ENCODE data around the gene TCF4.

Gene TCF4

GRCh38 chr18:55256929-55257289 is 331.1 kb downstream of the TCF4 start:
- DNase-seq (ENCODE audit: low read depth) = no peak

GRCh38 chr18:55256226-55256928 is 331.6 kb downstream of the TCF4 start:
- no peak for DNase-seq (ENCODE audit: low read depth)

DNA sequence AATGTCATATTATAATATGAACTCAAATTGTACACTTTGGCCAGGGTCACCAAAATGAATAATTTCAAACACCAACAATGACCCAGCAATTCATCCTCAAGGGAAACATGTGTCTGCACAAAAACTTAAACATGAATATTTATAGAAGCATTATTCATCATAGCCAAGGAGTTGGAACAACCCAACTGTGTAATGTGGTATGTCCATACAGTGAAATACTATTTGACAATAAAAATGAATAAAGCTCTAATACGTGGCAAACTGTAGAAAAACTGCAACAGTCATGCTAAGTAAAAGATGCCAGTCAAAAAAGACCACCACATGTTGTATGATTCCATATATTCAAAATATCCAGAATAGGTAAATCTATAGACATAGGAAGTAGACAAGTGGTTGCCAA is 334.2 kb downstream of the TCF4 start:
- no peak for DNase-seq (ENCODE audit: low read depth)

- no peak for DNase-seq (ENCODE audit: low read depth)
Observed at GRCh38 chr18:55252901-55253300, 335.1 kb downstream of the TCF4 start.

GRCh38 chr18:55252053-55252675 is 335.8 kb downstream of the TCF4 start:
- no peak for DNase-seq (ENCODE audit: low read depth)

DNA sequence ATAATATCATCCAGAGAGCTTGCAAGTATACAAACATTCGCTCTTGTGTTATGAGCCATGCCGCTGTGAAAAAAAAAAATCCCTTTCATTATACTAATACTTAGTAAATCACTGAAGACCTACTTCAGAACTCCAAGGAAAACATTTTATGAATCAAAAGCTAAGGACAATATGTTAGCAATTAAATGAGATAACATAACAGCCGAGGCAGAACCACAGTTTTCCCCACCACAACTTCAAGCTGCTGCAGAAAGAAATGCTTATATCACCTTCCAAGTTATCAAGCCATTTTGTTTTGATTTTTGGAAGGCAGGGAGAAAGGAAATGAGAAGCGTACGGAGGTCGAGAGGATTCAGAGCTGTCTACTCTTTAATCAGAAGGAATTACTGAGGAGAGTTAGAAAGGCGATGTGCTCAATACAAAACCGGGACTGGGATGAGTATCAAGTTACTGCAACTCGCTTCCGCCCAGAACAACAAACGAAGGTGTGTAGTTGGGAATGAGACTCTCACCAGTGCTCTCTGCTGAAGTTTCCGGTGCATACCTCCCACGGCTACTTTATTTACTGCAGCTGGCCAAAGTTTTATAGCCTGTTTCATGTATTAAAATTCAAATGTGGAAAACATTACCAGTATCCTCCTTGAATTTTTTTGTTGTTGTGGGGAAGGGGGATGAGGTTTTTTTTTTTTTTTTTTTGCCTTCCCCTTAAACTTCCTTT is 336.6 kb downstream of the TCF4 start:
- no peak for DNase-seq (ENCODE audit: low read depth)

- no peak for DNase-seq (ENCODE audit: low read depth)
Observed at GRCh38 chr18:55250768-55251173, 337.2 kb downstream of the TCF4 start.

GRCh38 chr18:55249550-55249949 is 338.4 kb downstream of the TCF4 start:
- DNase-seq (ENCODE audit: low read depth) = no peak

GRCh38 chr18:55248495-55248894 is 339.5 kb downstream of the TCF4 start:
- no peak for DNase-seq (ENCODE audit: low read depth)

GRCh38 chr18:55247032-55247431 is 341.0 kb downstream of the TCF4 start:
- DNase-seq (ENCODE audit: low read depth) = no peak

DNA sequence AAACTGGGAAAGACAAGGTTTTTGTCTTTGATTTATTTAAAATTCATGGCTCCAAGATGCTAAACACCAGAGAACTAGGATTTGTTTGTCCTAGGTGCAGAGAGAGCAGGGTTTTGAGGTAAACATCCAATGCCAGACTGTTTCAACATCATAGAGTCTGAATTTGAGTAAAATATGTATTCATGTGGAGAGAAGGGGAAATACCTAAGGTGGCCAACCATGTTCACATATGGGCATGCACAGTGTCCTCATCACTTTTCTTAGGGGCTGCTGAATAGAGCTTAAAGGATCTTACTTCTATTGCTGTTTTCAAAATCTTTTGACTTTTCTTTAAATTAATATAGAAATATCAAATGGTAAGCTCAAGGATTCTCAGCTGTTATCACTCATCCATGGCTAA is 341.7 kb downstream of the TCF4 start:
- DNase-seq (ENCODE audit: low read depth) = no peak

DNA sequence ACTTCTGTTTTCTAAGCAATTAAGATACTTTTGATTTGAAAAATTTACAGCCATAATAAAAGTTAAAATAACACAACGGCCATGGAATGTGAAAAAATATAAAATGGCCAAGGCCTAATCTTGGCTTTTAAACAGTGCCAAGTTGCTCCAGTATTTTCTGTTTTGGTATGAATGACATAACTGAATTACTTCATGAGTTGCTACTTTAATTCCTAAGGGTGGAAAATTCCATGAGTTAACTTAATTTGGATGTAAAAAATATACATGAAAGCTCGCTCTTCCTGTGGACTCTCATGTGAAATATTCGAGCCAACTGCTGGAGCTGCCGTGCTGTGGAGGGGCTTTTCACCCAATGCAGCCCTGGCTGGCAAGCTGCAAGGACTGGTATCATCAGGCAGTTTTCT is 342.8 kb downstream of the TCF4 start:
- no peak for DNase-seq (ENCODE audit: low read depth)

DNA sequence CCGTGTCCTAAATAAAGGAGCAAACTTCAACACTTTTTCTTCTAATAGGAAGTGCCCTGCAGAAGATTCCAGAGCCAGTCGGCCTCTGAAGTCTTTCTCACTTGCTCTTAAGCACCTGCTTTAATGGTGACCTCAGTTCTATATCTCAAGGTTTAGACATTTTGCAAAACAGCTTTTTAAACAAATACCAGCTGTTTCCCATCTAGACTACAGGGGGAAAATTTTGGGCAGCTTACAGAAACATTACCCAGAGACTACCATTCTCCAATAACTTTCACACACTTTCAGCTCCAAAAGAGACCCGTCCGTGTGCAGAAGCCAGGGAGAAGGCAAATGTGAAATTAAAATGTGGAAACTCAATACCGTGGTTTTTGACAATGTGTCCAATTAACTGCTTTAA is 343.4 kb downstream of the TCF4 start:
- no peak for DNase-seq (ENCODE audit: low read depth)

GRCh38 chr18:55243857-55244256 is 344.1 kb downstream of the TCF4 start:
- DNase-seq (ENCODE audit: low read depth) = no peak

- no peak for DNase-seq (ENCODE audit: low read depth)
Observed at GRCh38 chr18:55243255-55243654, 344.7 kb downstream of the TCF4 start.

DNA sequence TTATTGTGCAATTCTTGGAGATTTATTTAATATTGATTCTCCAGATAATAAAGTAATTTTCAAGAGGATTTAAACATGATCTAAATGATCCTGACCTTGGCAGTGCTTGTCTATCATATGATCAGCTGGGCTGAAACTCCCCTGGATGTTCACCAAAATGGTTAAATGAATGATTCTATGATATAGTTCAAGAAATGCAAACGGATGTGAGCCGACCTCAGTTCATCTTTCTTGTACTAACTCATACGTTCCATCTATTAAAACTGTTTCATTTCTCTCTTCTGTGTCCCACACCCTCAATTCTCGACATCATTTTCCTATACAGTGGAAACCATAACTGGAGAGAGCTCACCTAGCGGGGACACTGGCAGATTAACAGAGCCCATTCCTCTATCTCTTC is 347.0 kb downstream of the TCF4 start:
- no peak for DNase-seq (ENCODE audit: low read depth)

- no peak for DNase-seq (ENCODE audit: low read depth)
Observed at GRCh38 chr18:55239740-55240139, 348.3 kb downstream of the TCF4 start.

GRCh38 chr18:55237660-55238059 is 350.3 kb downstream of the TCF4 start:
- DNase-seq (ENCODE audit: low read depth) = no peak

- DNase-seq (ENCODE audit: low read depth) = no peak
Observed at GRCh38 chr18:55236150-55236931, 351.7 kb downstream of the TCF4 start.

DNA sequence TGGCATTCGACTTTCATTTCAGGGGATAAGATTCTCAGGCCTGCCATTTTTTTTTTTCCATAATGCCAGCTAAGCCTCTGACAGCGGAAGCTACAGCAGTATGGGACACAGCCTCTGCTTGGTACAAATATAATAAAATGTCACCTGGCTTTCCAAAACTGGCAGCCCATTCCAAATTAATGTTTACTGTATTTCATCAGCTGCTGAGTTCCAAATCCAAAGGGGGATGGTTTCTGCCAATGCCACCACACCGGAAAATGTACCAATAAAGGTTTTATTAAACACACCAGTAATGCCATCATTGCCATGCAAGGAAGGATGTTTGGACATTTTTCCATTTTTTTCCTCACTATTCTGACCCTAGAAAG is 352.9 kb downstream of the TCF4 start:
- DNase-seq (ENCODE audit: low read depth) = no peak

DNA sequence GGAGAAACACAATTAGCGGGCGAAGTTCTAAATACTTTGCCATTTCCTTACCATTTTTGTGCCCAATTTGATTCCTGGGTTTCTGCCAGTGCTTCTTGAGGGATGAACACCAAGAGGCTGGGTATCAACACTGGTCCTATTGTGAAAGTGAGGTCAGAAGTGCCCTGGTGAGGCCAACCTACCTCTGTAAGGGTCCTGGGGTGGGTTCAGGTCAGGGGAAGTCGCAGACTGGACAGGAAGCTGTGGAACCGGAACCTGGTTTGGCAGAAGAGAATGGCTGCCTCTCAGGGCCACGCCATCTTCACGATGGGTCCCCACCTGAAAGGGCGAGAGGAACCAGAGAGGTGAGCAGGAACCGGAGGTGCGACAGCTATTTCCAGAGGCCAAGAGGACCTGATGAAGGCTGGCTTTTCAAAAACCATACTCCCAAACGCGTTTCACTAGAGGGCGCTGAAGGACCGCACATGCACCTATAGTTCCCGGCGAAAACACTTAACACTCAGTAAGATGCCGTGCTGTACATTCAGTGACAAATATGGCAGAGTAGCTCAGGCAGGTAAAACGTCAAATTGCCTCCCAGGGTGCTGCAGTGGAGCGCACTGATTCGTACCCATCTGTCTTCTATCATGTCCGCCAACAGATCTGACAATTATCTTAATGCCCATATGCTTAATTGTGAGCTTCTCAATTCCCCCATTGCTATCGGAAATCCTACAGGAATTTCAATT is 353.5 kb downstream of the TCF4 start:
- DNase-seq (ENCODE audit: low read depth) = peak; percentile 27

- DNase-seq (ENCODE audit: low read depth) = no peak
Observed at GRCh38 chr18:55233857-55234256, 354.1 kb downstream of the TCF4 start.

Data from stimulated activated CD8-positive, alpha-beta memory T cell treated with anti-CD3 and anti-CD28 coated beads, Interleukin-4, amount 100 ng/mL, for 24 hours (primary cell).